ENCODE data around the gene ETFB. TPM values are rescaled to one million over a fixed set of nuclear protein-coding genes. Genes with fewer than 3 reads are reported as not detected.

ETFB gene
- total RNA-seq, 1 experiment from 2014 or later = 237 TPM

GRCh38 chr19:51341066-51341465 is 25.1 kb downstream of the ETFB start:
- DNase-seq = no peak

GRCh38 chr19:51339687-51340656 is 26.2 kb downstream of the ETFB start:
- Histone ChIP-seq H3K36me3 (peaks cover 3% of the 10 kb centered on the region; the same call in 1 of the 2 replicates), H3K27me3 (no peaks in the 10 kb centered on the region), H3K4me3 (peak overlapping the region; percentile 47), H3K9me3 (no peaks in the 10 kb centered on the region)
- peak; percentile 98 for DNase-seq

More at GRCh38 chr19:51341066-51341465, 25.1 kb downstream of the ETFB start:
- Histone ChIP-seq H3K36me3 (peaks cover 8% of the 10 kb centered on the region), H3K4me3 (no peak overlapping the region), H3K9me3 (no peaks in the 10 kb centered on the region), H3K27me3 (no peaks in the 10 kb centered on the region)

- Histone ChIP-seq H3K9me3 (no peaks in the 10 kb centered on the region), H3K27me3 (no peaks in the 10 kb centered on the region), H3K36me3 (no peaks in the 10 kb centered on the region), H3K4me3 (peak overlapping the region; percentile 47)
- DNase-seq = no peak
Measured at GRCh38 chr19:51339313-51339686, 26.9 kb downstream of the ETFB start.

GRCh38 chr19:51338563-51339312 is 27.4 kb downstream of the ETFB start:
- no peaks in the 10 kb centered on the region for H3K27me3 ChIP-seq
- peak; percentile 76 for DNase-seq
- H3K4me3 ChIP-seq = peak overlapping the region; percentile 47
- H3K36me3 ChIP-seq = no peaks in the 10 kb centered on the region
- no peaks in the 10 kb centered on the region for H3K9me3 ChIP-seq

- H3K27me3 ChIP-seq = no peaks in the 10 kb centered on the region
- no peak overlapping the region; the same call in 1 of the 2 replicates for H3K4me3 ChIP-seq
- H3K9me3 ChIP-seq = no peaks in the 10 kb centered on the region
- H3K36me3 ChIP-seq = no peaks in the 10 kb centered on the region
- DNase-seq = no peak
Measured at GRCh38 chr19:51337861-51338562, 28.2 kb downstream of the ETFB start.

GRCh38 chr19:51337141-51337860 is 28.9 kb downstream of the ETFB start:
- DNase-seq = no peak
- Histone ChIP-seq H3K27me3 (no peaks in the 10 kb centered on the region), H3K36me3 (no peaks in the 10 kb centered on the region)

GRCh38 chr19:51333836-51334460 is 32.2 kb downstream of the ETFB start:
- no peak for DNase-seq

More at GRCh38 chr19:51337141-51337860, 28.9 kb downstream of the ETFB start:
- H3K9me3 ChIP-seq = no peaks in the 10 kb centered on the region
- no peak overlapping the region for H3K4me3 ChIP-seq

GRCh38 chr19:51331716-51332115 is 34.5 kb downstream of the ETFB start:
- DNase-seq = no peak
- Histone ChIP-seq H3K9me3 (no peaks in the 10 kb centered on the region), H3K36me3 (no peaks in the 10 kb centered on the region), H3K4me3 (no peak overlapping the region), H3K27me3 (peaks cover 10% of the 10 kb centered on the region)

More at GRCh38 chr19:51333836-51334460, 32.2 kb downstream of the ETFB start:
- H3K36me3 ChIP-seq = no peaks in the 10 kb centered on the region
- H3K9me3 ChIP-seq = no peaks in the 10 kb centered on the region
- H3K4me3 ChIP-seq = no peak overlapping the region
- no peaks in the 10 kb centered on the region for H3K27me3 ChIP-seq

- Histone ChIP-seq H3K9me3 (no peaks in the 10 kb centered on the region), H3K4me3 (no peak overlapping the region), H3K27me3 (peaks cover 11% of the 10 kb centered on the region), H3K36me3 (no peaks in the 10 kb centered on the region)
- DNase-seq = no peak
Measured at GRCh38 chr19:51331193-51331592, 35.0 kb downstream of the ETFB start.

GRCh38 chr19:51330366-51330765 is 35.8 kb downstream of the ETFB start:
- no peak overlapping the region for H3K4me3 ChIP-seq
- H3K36me3 ChIP-seq = no peaks in the 10 kb centered on the region
- H3K9me3 ChIP-seq = no peaks in the 10 kb centered on the region
- H3K27me3 ChIP-seq = peaks cover 15% of the 10 kb centered on the region
- DNase-seq = no peak

GRCh38 chr19:51329411-51329810 is 36.8 kb downstream of the ETFB start:
- Histone ChIP-seq H3K36me3 (no peaks in the 10 kb centered on the region), H3K27me3 (peaks cover 22% of the 10 kb centered on the region), H3K9me3 (no peaks in the 10 kb centered on the region), H3K4me3 (no peak overlapping the region)
- DNase-seq = no peak

GRCh38 chr19:51327066-51328001 is 38.9 kb downstream of the ETFB start:
- peak; percentile 34 for DNase-seq
- Histone ChIP-seq H3K4me3 (no peak overlapping the region), H3K36me3 (no peaks in the 10 kb centered on the region), H3K27me3 (peaks cover 38% of the 10 kb centered on the region), H3K9me3 (no peaks in the 10 kb centered on the region)

- Histone ChIP-seq H3K4me3 (no peak overlapping the region), H3K36me3 (no peaks in the 10 kb centered on the region), H3K27me3 (peaks cover 38% of the 10 kb centered on the region), H3K9me3 (no peaks in the 10 kb centered on the region)
- DNase-seq = no peak
Measured at GRCh38 chr19:51326216-51327065, 39.7 kb downstream of the ETFB start.
